Ishikawa (cell line): ENCODE measurements around the gene RPL5.

ENCODE experiments used
- CREB1 ChIP-seq: IDR thresholded peaks from 2 replicates; pipeline ENCODE4 v1.6.1; 2012; ENCODE audit warnings: low read depth
- NFIC ChIP-seq: IDR thresholded peaks from 2 replicates; pipeline ENCODE4 v1.6.1; 2012
- RAD21 ChIP-seq: IDR thresholded peaks from 2 replicates; pipeline ENCODE4 v1.6.1; 2012; ENCODE audit warnings: low read depth
- TEAD4 ChIP-seq: IDR thresholded peaks from 2 replicates; pipeline ENCODE4 v1.6.1; 2012
- YY1 ChIP-seq: IDR thresholded peaks from 2 replicates; pipeline ENCODE4 v1.6.1; 2012; ENCODE audit warnings: low read depth
- TF ChIP-seq, protein P1 (sequence below): IDR thresholded peaks from 2 replicates; pipeline ENCODE4 v1.6.1; 2012

GRCh38 chr1:92883297-92883696 is 51.5 kb downstream of the RPL5 start:
- TF ChIP-seq YY1: no peak
- TF ChIP-seq CREB1: no peak
- TF ChIP-seq, protein P1, sequence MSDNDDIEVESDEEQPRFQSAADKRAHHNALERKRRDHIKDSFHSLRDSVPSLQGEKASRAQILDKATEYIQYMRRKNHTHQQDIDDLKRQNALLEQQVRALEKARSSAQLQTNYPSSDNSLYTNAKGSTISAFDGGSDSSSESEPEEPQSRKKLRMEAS: no peak
- no peak for TF ChIP-seq RAD21
- no peak for TF ChIP-seq NFIC
- TF ChIP-seq TEAD4: no peak
